GM18909 (cell line): ENCODE results near the gene CALML5.

Source experiments
- ATAC-seq: cut with Tn5 transposase; IDR thresholded peaks from one replicate; pipeline ENCODE4 v1.9.1; 2021; ENCODE audit warnings: mild to moderate bottlenecking; ENCODE audit not compliant: unreplicated experiment, poor library complexity

The CALML5 gene

GRCh38 chr10:5468262-5469106, 30.9 kb downstream of the CALML5 start:
- no peak for ATAC-seq

GRCh38 chr10:5467634-5468255, 31.6 kb downstream of the CALML5 start:
- no peak for ATAC-seq

- no peak for ATAC-seq
These were observed 32.2 kb downstream of the CALML5 start for GRCh38 chr10:5467207-5467535.

GRCh38 chr10:5466451-5467206, 32.7 kb downstream of the CALML5 start:
- no peak for ATAC-seq

- no peak for ATAC-seq
These were observed 33.4 kb downstream of the CALML5 start for GRCh38 chr10:5465976-5466450.

GRCh38 chr10:5464546-5464945, 34.8 kb downstream of the CALML5 start:
- no peak for ATAC-seq

GRCh38 chr10:5462841-5463293, 36.5 kb downstream of the CALML5 start:
- no peak for ATAC-seq

GRCh38 chr10:5461914-5462840, 37.2 kb downstream of the CALML5 start:
- ATAC-seq: no peak

- no peak for ATAC-seq
These were observed 38.2 kb downstream of the CALML5 start for GRCh38 chr10:5461203-5461588.

- ATAC-seq: no peak
These were observed 38.7 kb downstream of the CALML5 start for GRCh38 chr10:5460468-5461202.

GRCh38 chr10:5458949-5459747, 40.2 kb downstream of the CALML5 start:
- no peak for ATAC-seq

- no peak for ATAC-seq
These were observed 40.9 kb downstream of the CALML5 start for GRCh38 chr10:5458425-5458824.

GRCh38 chr10:5457741-5458140, 41.6 kb downstream of the CALML5 start:
- no peak for ATAC-seq

GRCh38 chr10:5456563-5456962, 42.8 kb downstream of the CALML5 start:
- ATAC-seq: no peak

- ATAC-seq: no peak
These were observed 45.5 kb downstream of the CALML5 start for GRCh38 chr10:5453749-5454489.

GRCh38 chr10:5450605-5451384, 48.6 kb downstream of the CALML5 start:
- ATAC-seq: no peak

GRCh38 chr10:5449823-5450222, 49.5 kb downstream of the CALML5 start:
- no peak for ATAC-seq
